ACHN (cell line): ENCODE results near the gene ACAD8.
A peak's percentile ranks its signal among the peaks of the same experiment; 100 is the strongest.

Experiments used
- DNase-seq: peaks from one replicate; pipeline ENCODE4 v3.0.0-alpha.2; 2015
- in situ Hi-C: cut with HindIII; loops from 2 replicates; pipeline ENCODE4 v1.10.0; 2017; ENCODE audit warnings: low sequenced_read_pairs, low pct_ligation_motif_present, low pct_unique_long_range_greater_than_20kb

ACAD8 gene

GRCh38 chr11:134260983-134261382 is 7.6 kb downstream of the ACAD8 start:
- in situ Hi-C loops, result no loop called here
- no peak for DNase-seq

DNA sequence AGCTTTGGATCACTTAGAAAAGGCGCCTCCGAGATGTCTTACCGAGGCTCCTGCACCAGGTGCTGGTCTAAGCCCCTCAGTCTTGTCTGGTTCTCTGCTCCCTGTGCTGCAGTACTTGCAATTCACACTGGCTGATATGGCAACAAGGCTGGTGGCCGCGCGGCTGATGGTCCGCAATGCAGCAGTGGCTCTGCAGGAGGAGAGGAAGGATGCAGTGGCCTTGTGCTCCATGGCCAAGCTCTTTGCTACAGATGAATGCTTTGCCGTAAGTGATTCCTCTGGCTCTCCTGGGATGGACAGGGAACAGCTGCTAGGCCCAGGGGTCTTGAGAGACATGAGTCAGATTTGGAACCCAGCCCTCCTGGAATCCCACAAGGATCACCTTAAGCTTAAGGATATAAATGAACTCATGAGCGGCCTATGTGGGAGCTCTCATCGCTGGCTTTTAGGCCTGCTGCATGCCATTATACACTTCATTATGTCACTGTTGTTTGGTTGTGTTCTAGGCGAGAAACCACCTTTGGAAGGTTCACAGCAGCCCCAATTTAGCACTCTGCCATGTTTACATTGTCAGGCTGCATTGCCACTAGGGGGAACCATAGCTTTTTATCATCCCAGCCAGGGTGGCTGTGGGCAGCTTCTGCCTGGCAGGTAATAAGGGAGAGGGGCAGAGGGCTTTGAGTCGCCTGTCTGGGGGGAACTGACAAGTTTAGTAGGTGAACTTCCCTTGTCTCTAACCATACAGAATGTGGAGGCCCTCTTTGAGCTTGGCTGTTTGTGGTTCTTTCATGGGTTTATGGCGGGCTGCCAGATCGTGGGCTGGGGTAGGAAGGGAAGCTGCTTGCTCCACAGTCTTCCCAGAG is 8.5 kb downstream of the ACAD8 start:
- in situ Hi-C loops, result no loop called here
- DNase-seq, result peak; percentile 25

DNA sequence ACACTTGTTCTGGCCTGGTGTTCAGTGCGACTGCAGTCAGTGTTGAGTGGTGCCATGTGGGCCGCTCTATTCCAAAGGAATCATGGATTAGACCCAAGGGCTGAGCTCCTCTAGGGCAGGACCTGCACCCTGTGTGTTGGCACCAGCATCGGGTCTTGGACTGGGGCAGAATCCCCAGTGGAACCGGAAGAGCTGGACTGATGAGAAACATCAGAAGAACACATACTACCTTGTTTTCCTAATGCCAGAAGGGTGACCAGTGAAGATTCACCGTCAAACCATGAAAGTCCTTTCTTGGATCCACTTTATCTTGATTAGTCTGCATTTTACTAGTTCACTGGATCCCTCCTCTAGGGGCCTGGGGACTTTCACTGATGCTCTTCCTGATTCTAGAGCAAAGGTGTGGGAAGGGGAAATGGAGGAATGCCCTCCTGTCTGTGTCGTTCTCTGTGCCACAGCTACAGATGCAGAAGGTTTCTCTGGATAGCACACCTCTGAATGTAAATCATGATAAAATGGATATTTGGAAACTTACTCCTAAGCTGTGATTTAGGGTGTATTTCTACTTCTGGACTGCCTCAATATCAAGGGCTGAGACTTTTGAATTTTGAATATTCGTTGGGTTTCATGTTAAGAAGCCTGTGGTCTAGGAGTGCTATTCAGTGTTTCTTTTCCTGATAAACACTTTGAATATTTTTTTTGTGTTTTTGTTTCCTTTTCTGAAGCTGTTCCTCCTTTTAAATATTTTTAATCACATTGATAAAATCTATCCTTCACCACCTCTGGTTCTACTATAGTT is 11.8 kb downstream of the ACAD8 start:
- in situ Hi-C loops, result no loop called here
- no peak for DNase-seq

- DNase-seq, result no peak
- in situ Hi-C loops, result no loop called here
Observed at GRCh38 chr11:134266440-134266839, 13.1 kb downstream of the ACAD8 start.

- in situ Hi-C loops, result no loop called here
- DNase-seq, result no peak
Observed at GRCh38 chr11:134266841-134267251, 13.5 kb downstream of the ACAD8 start.

GRCh38 chr11:134267461-134267860 is 14.1 kb downstream of the ACAD8 start:
- no peak for DNase-seq
- in situ Hi-C loops, result no loop called here

DNA sequence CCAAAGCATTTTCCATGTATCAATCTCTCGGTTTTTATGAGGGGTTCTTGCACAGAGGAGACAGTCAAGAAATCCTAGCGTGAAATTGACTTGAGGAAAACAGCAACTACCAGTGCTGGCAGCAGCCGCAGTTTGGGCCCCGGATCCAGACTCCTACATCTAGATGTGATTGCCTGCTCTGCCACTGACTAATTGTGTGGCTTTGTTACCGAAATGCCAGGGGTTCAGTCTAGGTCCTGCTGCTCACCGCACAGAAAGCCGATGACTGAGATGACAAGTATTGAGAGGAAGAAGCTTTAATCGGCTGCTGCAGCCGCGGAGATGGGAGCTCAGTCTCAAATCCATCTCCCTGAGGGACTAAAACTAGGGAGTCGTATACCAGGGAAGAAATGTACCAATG is 14.6 kb downstream of the ACAD8 start:
- in situ Hi-C loops, result no loop called here
- no peak for DNase-seq

- no peak for DNase-seq
- in situ Hi-C loops, result no loop called here
Observed at GRCh38 chr11:134270250-134270714, 16.9 kb downstream of the ACAD8 start.

DNA sequence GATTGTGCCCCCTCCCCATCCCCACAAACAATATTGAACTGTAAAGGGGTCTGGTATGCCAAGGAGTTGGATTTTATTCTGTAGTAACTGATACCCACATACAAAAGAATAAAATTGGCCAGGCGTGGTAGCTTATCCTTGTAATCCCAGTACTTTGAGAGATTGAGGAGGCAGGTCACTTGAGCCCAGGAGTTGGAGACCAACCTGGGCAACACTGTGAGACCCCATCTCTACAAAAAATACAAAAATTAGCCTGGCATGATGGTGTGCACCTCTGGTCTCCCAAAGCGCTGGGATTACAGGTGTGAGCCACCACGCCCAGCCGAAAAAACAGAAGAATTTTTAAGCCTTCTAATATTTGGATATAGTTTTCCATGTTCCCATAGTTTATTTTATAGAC is 18.6 kb downstream of the ACAD8 start:
- in situ Hi-C loops, result no loop called here
- no peak for DNase-seq

DNA sequence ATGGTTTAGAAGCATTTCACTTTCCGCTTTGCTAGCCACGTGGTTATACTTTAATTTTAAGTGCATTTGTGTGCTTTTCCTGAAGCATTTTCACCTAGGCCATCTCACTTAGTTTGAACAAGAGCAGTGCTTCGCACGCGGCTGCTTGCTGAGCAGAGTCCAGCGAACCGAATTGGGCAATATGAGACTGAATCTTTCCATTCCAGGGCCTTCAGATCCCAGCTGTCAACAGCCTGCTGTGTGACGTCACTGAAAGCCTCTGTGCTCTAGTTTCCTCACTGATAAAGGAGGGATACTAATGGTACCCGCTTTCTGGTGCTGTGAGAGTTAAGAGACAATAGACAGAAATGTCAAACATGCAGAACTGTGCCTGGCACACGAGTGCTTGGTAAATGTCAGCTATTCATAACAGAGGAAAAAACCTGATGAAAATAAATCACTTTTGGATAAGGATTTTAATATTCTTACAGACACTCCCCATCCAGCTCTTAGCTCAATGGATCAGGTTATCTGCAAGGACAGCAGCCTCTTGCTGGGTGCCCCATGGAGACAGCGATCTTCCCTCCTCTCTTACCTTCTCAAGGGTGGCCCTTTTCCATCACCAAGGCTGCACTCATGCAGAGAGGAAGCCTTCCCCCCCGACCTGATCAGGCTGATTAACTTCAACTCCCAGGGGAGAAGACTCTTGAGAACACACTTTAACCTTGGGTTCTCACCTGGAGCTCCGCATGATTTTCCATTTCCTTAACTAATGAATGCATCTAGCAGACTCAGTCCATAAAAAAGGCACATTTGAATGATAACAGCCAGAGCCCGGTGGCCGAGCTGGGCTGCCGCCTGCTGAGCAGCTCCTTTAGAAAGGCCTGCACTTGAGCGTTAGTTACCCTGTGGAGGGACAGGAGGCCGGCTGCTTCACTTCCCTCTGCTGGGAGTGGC is 19.3 kb downstream of the ACAD8 start:
- in situ Hi-C loops, result no loop called here
- DNase-seq, result no peak

DNA sequence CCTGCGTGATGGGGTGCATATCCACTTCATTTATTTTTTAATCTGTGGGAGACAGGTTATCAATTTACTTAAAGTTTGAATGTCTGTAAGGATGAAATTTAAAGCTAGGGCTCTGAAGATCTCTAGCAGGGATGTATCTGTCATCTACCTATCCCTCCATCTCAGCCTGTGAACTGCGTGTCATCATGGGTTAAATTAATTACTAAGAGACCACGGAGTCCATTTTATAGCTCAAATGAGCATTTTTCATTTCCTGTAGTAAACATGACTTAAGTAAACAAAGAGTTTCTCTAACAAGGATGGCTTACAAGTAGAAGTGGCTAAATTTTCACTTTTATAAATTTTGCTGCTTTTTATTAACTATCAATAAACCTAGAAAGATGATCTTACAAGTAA is 19.9 kb downstream of the ACAD8 start:
- no peak for DNase-seq
- in situ Hi-C loops, result no loop called here

- DNase-seq, result no peak
- in situ Hi-C loops, result no loop called here
Observed at GRCh38 chr11:134275188-134275533, 21.8 kb downstream of the ACAD8 start.

GRCh38 chr11:134275534-134276395 is 22.4 kb downstream of the ACAD8 start, which contains the start of gene GLB1L3:
GLB1L3 (plus strand) TSS chr11:134276379; CDS start chr11:134276741, 362 bp downstream.
- in situ Hi-C loops, result no loop called here
- peak; percentile 11 for DNase-seq

GRCh38 chr11:134276396-134277182 is 23.2 kb downstream of the ACAD8 start:
- in situ Hi-C loops, result no loop called here
- DNase-seq, result no peak

DNA sequence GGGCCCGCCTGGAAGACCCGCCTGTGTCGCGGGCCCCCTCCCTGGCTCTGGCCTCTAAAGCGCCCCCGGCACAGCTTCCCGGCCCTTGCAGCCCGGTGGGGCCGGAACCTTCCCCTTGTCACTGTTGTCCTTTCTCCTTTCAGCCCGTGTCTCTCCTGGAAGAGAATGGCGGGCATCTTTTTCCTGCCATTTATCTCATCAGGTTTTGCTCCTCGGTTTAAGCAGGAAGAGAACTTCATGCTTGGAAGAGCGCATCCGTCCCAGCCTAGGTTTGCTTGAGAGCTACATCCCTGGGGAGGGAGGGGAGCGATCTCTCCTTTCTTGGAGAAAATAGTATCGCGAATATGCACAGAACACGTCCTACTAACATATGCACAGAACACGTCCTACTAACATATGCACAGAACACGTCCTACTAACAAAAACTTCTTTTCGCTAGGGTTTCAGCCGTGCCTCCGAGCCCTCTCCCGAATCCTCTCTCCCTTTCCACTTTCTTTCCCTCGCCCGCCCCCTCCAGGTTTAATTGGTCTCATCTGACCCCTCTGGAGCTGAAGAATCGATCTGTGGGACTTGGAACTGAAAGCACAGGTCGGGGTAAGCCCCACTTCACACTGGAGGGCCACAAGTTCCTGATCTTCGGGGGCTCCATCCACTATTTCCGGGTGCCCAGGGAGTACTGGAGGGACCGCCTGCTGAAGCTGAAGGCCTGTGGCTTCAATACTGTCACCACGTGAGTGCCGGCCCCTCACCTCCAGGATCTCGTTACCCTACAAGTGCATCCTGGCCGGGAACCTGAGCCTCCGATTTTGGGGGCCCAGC is 24.0 kb downstream of the ACAD8 start:
- in situ Hi-C loops, result no loop called here
- no peak for DNase-seq

DNA sequence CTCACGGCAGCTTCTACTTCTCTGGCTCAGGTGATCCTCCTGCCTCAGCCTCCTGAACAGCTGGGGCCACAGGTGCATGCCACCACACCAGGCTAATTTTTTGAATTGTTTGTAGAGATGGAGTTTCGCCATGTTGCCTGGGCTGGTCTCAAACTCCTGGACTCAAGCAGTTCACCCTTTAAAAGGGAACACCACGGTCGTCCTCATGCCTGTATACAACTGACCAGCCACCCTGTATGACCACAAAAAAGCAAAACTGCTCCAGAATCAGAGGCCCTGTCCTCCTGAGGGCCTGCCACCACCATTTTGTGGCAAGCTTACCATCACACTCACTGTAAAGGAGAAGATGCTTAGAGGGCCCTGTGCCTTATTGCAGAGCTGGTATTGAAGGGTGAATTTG is 25.0 kb downstream of the ACAD8 start:
- in situ Hi-C loops, result no loop called here
- DNase-seq, result no peak
